HG02870 (cell line): ENCODE results near the gene GCFC2.
"Not testable (repeated sequence)": the region's sequence is repeated elsewhere in the genome, so short reads cannot be mapped to it uniquely, and the experiment has no call there.

Source experiments
- ATAC-seq: cut with Tn5 transposase; IDR thresholded peaks from one replicate; pipeline ENCODE4 v1.9.1; 2021; ENCODE audit warnings: mild to moderate bottlenecking, moderate library complexity; ENCODE audit not compliant: unreplicated experiment

Gene GCFC2

DNA sequence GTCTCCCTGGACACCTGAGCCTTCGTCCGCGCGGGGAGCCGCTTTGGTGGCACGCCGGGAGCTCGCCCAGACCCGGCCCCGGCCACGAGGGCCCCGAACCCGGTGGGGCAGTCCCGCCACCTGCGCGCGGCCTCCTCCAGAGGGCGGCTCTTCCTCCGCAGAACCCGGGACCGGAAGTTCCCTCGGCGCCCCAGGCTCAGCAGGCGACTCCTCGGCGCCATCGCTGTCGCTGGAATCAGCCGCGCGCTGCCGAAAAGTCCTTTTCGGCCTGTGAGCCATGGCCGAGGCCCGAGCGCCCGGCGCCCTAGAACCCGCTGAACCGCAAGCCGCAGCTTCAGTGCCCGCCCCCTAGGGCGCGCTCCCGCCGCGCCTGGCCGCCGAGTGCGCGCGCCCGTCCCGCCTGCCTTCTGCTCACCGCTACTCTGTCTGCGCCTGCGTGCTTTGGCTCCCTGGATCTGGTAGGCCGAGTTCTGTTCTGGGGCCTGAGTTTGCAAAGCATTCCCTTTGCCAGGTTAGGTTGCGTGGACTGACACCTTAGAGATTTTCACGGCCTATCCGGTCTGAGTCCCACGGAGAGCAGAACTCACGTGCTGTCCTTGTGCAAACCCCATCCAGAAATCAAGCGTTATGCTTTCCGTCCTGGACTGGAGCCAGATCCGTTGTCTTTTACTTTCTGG, at the start of gene GCFC2:
Gene GCFC2 (minus strand): TSS at position 339 of the 677 bp plus-strand sequence. CDS start 60 bp downstream, at position 279.
- ATAC-seq, result peak; percentile 82

- no peak for ATAC-seq
These were observed 42.1 kb upstream of the GCFC2 start for GRCh38 chr2:75752828-75753227.

DNA sequence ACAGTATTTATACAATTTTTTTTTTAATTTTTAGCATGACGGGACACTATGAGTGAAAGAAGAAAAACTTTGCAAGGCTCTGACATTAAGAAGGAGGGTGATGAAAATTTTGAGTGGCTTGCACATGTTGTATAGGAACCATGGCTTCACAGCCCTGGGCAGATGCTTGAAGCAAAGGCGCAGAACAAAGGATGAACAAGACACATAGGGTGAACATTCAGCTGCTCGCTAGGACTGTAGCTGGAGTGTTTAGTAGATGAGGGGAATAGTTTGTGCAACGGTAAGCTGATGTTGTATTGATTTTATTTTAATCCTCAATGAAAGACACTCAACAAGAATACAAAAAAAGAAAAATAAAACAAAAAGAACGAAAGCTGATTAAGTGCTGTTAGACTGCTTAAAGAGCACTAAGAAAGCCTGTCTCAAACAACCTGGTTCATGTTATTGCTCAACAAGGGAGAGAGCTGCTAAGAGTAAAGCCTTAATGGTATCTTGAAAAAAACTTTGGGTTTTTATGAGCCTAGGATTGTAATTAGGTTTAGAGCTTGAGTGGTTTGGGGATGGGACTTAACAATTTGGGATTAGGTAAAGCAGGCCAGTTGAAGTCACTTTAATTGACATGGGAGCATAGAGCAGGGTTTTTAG, 41.2 kb upstream of the GCFC2 start:
- no peak for ATAC-seq

DNA sequence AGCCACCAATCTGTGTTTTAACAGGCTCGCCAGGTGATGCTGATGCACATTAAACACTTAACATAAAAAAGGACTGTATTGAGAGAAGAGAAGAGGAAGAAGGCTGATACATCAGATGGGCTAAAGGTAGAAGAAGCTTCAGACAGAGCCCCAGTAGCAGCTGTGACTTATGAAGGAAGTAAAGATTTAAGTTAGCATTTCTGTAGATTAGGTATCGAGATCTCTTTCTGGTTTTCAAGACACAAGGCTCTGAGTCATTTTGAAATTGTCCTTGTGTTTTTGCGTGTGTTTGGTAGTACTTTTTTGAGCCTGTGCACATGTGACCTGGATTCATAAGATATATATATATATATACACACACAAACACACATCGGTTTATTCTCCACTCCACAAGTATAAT, 40.6 kb upstream of the GCFC2 start:
- peak; percentile 94 for ATAC-seq

GRCh38 chr2:75737961-75738360, 27.2 kb upstream of the GCFC2 start:
- peak; percentile 84 for ATAC-seq

DNA sequence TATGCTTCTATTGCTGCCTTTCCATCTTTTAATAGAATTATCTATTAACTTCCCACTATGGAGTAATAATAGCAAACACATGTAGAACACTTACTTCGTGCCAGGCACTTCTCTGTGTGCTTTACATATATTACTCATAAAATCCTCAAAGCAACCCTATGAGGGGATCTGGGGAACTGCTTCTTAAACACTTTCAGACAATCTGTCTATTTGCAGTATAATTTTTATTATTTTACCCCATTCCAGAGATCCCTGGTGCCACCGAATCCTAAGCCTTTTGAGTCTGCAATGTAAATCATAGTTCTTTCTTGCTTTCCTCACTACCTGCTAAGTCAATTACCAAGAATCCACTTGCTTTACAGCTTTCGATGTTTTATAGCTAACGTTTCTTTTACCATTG, 25.6 kb upstream of the GCFC2 start:
- no peak for ATAC-seq

DNA sequence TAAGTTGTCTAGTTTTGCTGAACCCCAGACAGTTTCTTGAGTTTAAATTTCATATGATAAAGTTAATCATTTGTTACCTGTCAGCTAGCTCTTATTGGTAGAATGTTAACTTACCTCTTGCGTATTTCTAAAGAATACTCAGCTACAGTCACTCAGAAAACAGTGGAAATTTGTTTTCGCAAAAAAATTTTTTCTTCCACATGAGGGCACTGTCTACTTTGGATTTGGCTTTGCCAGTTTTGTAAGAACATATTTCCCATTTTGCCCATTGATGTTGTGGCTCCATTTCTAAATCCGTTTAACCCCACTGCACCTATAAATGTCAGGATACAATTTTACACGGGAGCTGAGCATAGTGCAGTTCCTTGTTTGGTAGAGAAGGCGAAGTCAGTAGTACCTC, 19.1 kb upstream of the GCFC2 start:
- ATAC-seq, result no peak

DNA sequence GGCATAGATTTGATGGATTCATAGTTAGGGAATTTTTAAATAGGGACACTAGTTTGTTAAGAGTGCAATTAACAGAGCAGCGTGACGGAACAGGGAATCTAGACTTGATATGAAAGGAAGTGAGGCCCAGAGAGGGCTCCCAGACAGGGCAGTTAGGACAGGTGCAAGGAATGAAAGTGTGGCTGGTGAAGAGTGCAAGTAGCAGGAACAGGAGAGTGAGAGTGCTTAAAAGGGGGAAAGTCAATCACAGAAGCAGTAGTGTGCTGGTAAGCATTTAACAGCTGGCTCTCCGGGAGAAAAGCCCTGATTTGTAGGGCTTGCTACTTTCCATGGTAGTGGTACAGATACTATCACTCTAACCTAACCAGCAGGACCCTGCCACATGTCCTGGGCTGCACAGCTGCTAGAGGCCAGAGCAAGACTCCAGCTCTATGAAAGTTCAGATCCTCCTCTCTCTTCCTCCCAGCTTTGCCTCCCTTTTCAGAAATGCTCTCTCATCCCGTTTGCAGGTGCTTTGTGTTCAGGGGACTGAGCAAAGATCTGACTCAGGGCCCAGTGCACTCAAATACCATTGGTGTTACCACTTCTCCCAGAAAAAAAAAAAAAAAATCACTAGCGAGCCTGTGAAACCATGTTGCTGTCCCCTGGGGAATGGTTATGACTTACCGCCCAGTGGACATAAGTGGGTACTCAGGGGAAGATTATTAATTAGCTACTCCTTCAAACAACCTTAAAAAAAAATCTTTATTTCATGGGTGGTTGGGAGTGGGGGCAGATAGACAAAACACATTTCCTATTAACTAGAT, 18.1 kb upstream of the GCFC2 start:
- ATAC-seq, result peak; percentile 77

DNA sequence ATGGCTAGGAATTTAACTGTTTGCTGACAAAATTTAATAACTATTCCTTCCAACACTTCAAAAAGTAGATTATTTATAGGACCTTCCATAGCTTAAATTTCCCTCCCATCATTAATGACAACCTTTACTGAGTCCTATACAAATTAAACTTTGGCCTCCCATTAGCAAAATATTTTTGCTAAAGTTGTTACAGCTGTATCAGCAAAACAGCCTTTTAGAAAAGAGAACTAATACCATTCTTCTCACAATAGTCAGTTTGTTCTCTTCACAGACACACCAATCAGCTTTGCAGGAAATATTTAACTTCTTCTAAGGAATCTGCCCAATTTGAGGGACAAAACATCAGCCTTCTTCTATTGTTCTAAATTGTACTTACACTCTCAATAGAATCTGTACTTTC, 12.0 kb upstream of the GCFC2 start:
- ATAC-seq, result no peak

DNA sequence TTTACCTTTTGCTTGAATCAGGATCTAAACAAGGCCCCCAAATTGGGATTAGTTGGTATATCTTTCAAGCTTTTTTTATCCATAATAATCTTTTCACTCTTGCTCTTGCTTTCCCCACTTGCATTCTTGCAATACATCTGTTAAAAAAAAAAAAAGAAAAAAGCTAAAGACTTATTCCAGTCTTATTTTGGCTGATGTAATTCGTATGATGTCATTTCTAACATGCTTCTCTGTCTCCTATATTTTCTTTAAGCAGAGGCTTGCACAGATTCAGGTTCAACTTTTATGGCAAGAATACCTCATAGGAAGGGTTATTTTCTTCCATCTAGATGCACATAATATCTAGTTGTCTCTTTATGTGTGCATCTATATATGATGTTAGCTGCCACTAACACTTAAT, 9.8 kb upstream of the GCFC2 start:
- ATAC-seq, result no peak

DNA sequence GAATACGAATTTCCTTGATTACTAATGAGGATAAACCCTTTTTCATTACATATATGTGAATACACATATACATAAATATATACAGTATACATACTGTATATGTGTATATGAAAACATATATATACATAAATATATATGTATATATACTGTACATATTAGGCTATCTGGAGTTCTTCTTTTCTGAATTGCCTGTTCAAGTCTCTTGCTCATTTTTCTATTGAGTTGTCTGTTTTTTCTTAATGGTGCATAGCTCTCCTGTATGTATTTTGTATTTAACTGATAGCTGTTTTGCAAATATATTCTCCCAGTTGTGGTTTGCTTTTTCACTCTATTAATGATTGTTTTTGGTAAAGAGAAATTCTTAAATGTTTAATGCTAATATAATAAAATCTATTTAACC, 8.9 kb upstream of the GCFC2 start:
- ATAC-seq, result no peak

GRCh38 chr2:75716406-75716805, 5.7 kb upstream of the GCFC2 start:
- no peak for ATAC-seq

DNA sequence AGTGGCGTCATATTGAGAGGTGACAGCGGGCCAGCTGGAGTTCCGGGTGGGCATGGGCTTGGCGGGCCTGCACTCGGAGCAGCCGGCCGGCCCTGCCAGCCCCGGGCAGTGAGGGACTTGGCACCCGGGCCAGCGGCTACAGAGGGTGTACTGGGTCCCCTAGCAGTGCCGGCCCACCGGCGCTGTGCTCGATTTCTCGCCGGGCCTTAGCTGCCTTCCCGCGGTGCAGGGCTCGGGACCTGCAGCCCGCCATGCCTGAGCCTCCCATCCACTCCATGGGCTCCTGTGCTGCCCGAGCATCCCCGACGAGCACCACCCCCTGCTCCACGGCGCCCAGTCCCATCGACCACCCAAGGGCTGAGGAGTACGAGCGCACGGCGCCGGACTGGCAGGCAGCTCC, 875 bp upstream of the GCFC2 start:
- ATAC-seq, result not testable (repeated sequence)

- ATAC-seq, result peak; percentile 20
These were observed 517 bp downstream of the GCFC2 start for GRCh38 chr2:75710220-75710576.

DNA sequence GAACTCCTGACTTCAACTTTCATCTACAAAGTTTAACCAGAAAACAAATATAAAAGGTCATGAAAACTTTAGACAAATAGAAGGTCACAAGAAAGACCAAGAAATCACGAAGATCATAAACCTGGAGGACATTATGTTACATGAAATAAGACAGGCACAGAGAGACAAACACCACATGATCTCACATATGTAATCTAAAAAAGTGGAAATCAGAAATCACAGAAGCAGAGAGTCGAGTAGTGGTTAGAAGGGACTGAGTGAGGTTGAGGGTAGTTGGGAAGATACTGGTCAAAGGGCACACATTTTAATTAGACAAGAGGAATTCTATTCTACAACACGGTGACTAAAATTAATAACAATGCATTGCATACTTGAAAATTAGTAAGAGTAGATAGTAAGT, 1.4 kb downstream of the GCFC2 start:
- ATAC-seq, result no peak

DNA sequence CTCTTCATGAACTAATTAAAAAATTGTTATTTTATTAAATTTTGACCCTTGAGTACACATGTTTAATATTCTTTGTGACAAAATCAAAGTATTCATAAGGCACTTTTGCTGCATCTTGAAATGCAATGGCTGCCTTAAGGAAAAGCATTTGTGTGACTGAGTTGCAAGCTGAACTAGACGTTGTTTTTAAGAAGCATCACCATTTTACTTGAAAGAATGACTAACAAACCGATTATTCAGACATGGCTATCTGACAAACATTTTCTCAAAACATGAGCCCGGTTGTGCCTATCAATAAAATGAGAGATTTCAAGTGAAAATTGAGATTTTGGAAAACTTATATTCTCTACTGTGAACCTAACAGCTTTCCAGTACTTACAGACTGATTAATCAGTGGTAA, 2.8 kb downstream of the GCFC2 start:
- no peak for ATAC-seq

DNA sequence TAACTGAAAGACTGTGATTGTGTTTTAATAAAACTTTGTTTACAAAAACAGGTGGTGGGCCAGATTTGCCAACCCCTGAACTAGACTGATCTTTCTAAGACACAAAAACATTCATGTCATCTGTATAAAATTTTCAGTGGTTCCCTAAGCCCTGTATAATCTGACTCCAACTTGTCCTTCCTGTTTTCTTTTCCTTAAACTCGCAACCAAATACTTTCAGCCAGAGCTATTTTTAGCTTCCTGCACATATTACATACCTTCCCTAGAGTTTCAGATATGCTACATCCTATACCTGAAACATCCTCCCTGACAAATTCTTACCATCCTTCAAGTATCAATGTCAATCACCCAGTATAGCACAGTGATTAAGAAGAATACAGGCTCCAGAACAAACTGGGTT, 4.8 kb downstream of the GCFC2 start:
- ATAC-seq, result no peak

GRCh38 chr2:75703589-75704287, 7.0 kb downstream of the GCFC2 start:
- ATAC-seq, result no peak

- ATAC-seq, result no peak
These were observed 8.1 kb downstream of the GCFC2 start for GRCh38 chr2:75702593-75702992.

DNA sequence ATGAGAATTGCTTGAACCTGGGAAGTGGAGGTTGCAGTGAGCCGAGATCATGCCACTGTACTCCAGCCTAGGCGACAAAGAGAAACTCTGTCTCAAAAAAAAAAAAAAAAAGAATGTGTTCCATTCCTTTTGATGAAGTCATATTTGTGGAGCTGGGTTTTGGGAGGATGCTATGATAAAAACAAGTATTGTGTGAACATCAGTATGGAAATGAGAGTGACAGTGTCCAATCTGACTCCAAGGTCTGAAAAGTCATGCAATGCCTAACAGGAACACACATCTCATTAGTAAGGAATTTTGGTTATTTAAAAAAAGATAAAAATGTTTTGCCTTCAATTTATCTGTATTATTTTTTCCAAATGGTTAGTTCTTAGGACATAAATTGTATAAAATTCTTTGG, 11.8 kb downstream of the GCFC2 start:
- no peak for ATAC-seq

DNA sequence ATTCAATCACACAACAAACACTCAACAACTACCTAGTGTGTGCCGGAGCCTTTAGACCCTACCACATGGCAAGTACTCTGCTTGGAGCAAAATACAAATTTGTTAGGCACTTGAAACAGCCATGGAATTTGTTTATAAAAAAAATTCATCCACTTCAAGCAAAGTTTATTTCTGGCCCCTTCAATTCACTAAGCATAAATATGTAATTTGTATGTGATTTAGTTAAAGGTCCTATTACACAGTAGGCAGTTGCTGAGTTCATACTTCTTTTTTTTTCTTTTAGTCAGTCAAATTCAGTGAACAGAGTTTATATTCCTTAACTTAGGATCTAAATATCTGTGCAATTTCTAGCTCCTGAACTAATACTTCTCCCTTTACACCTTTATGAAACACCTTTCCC, 22.5 kb downstream of the GCFC2 start:
- ATAC-seq, result no peak
